Keratinocyte (primary cell): ENCODE results near the gene PTPRU.

ENCODE experiments used
- CTCF ChIP-seq, 3 experiments: IDR thresholded peaks in 1 of 3; conservative IDR thresholded peaks in 1 of 3; optimal IDR thresholded peaks in 1 of 3; 2 replicates in 2 of 3; 3 replicates in 1 of 3; pipeline versions ENCODE3 to v1.5.1; 2011; ENCODE audit warnings: low read length in 3 of 3, mild to moderate bottlenecking in 3 of 3, moderate library complexity in 2 of 3, control low read depth in 1 of 3, inconsistent platforms in 1 of 3; ENCODE audit not compliant: insufficient read depth in 2 of 3; ENCODE audit errors: extremely low read depth in 1 of 3
- EZH2 ChIP-seq: IDR thresholded peaks from one replicate; pipeline ENCODE4 v1.6.1; 2012; ENCODE audit warnings: inconsistent platforms, mild to moderate bottlenecking, low read length, moderate library complexity

- TF ChIP-seq CTCF (optimal IDR thresholded peaks at IDR 0.05 in 1 of 3, IDR thresholded peaks at IDR 0.05 in 1 of 3, conservative IDR thresholded peaks at IDR 0.05 in 1 of 3; ENCODE audit: extremely low read depth in 1 of 3, insufficient read depth in 2 of 3, low read length in 3 of 3) (no peak), EZH2 (no peak)
These were observed 41.8 kb downstream of the PTPRU start for GRCh38 chr1:29278124-29278523.
